Duodenal mucosa (tissue), 2 donors: ENCODE measurements around the gene SOX1.

Experiments used
- H3K27ac ChIP-seq: one replicate; pipeline ENCODE4 v1.7.0; 2013; ENCODE audit warnings: low read depth, low read length
- H3K27me3 ChIP-seq, 2 donors: one replicate each; pipeline ENCODE4 v1.7.0; 2013; ENCODE audit warnings: low read length in 2 of 2, control low read depth in 1 of 2; ENCODE audit not compliant: insufficient read depth in 2 of 2, control insufficient read depth in 1 of 2
- H3K36me3 ChIP-seq, 2 donors: one replicate each; pipeline ENCODE4 v1.7.0; 2013; ENCODE audit warnings: low read length in 2 of 2, control low read depth in 1 of 2; ENCODE audit not compliant: insufficient read depth in 2 of 2, control insufficient read depth in 1 of 2
- H3K4me1 ChIP-seq, 2 donors: one replicate each; pipeline ENCODE4 v1.7.0; 2013; ENCODE audit warnings: low read length in 2 of 2, control low read depth in 1 of 2; ENCODE audit not compliant: insufficient read depth in 2 of 2, control insufficient read depth in 1 of 2
- H3K4me3 ChIP-seq, 2 donors: one replicate each; pipeline ENCODE4 v1.7.0; 2013; ENCODE audit warnings: low read length in 2 of 2, low read depth in 1 of 2
- H3K9ac ChIP-seq, 2 donors: one replicate each; pipeline ENCODE4 v1.7.0; 2013; ENCODE audit warnings: low read length in 2 of 2, low read depth in 1 of 2
- H3K9me3 ChIP-seq, 2 donors: one replicate each; pipeline ENCODE4 v1.7.0; 2013; ENCODE audit warnings: low read length in 2 of 2, control low read depth in 1 of 2; ENCODE audit not compliant: control insufficient read depth in 1 of 2

The SOX1 gene

DNA sequence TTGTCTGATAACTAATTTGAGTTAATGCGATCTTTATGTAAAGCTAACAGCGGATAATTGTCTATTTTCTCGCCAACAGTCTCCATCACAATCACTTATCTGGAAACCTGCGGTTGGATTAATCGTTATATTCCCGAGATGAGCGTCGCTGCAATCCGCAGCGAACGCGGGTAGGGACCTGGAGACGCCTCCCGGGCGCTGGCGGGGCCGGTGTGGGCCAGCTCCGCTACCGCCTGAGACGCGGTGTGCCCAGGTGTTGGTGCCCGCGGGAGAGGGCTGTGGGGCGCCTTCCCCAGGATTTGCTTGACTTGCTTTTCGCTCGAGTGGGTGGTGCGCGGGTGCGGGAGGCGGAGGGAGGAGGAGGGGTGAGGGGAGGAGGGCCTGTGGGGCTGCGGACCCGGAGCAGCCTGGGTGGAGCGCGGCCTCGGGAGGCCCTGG is 38.3 kb downstream of the SOX1 start:
- H3K4me3 ChIP-seq = no peak overlapping the region
- no peak overlapping the region for H3K9ac ChIP-seq
- H3K27me3 ChIP-seq = peaks cover 45 to 68% of the 10 kb centered on the region in 2 donors

DNA sequence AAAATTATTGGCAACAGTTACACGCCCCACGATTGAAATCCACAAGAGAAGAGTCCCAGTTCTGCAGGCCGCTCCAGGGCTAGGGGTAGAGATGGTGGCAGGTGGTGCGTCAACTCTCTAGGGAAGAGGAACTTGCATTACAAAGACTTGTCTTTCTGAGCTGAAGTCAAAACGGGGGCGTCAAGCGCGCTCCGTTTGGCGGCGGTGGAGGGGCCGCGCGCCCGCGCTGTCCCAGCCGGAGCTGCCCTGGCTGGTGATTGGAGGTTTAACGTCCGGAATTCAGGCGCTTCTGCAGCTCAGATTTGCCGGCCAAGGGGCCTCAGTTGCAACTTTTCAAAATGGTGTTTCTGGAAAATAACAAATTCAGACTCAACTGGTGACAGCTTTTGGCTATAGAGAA is 38.9 kb downstream of the SOX1 start:
- no peak overlapping the region for H3K4me3 ChIP-seq
- peaks cover 45 to 70% of the 10 kb centered on the region in 2 donors for H3K27me3 ChIP-seq
- H3K4me1 ChIP-seq = no peaks in the 10 kb centered on the region

More for the DNA sequence above, 38.3 kb downstream of the SOX1 start:
- no peak overlapping the region for H3K27ac ChIP-seq
- H3K4me1 ChIP-seq = no peaks in the 10 kb centered on the region
- H3K9me3 ChIP-seq = no peaks in the 10 kb centered on the region
- no peaks in the 10 kb centered on the region for H3K36me3 ChIP-seq

DNA sequence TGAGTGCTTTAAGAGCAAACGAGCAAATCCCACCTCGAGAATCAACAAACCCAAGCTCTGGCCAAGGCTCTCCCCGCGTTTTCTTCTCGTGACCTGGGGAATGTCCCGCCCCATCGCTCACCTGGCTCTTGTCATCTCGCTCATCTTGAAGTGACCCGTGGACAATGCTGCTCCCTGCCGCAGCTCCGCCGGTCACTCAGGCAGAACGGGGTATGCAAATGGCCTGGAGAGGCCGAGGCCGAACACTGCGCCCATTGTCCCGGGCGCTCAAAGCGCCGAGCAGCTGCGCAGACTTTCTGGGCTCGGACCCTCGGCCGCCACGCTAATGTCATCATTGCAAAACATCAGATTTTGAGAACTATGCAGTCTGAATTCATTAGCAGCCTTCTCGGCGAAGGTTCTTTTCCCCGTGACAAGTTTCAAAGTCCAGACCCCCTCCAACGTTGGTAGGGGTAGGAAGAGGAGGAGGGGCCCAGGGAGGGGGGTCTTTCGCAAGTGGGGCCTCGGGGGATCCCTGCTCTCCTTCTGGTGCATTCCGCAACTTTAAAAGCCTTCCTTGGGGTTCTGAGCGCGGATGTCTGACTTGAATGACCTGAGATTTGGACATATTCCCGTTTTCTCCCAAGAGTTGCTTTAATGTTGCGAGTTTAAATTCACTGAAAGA is 39.7 kb downstream of the SOX1 start:
- Histone ChIP-seq H3K4me1 (no peaks in the 10 kb centered on the region), H3K9me3 (no peaks in the 10 kb centered on the region), H3K36me3 (no peaks in the 10 kb centered on the region), H3K4me3 (no peak overlapping the region), H3K27ac (no peak overlapping the region), H3K27me3 (peaks cover 52 to 73% of the 10 kb centered on the region in 2 donors), H3K9ac (no peak overlapping the region)

More for the DNA sequence above, 38.9 kb downstream of the SOX1 start:
- H3K36me3 ChIP-seq = no peaks in the 10 kb centered on the region
- no peaks in the 10 kb centered on the region for H3K9me3 ChIP-seq
- H3K27ac ChIP-seq = no peak overlapping the region
- no peak overlapping the region for H3K9ac ChIP-seq

DNA sequence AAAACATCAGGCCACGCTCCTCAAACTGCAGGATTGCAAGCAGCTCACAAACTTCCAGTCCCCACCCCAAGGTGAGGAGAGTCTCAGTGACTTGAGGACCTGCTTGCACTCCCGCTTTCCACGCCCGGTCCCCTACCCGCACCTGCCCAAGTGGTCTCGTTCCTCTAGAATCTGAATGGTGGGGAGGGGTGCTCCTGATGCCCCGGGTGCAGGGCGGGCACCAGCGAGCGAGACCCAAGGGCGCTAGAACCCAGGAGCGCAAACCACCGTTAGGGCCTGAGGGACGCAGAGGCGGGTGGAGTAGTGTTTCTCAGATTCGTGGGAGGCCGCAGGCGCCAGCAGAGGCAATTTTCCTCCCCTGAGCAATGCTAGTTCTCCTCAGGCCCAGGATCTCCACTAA is 40.3 kb downstream of the SOX1 start:
- Histone ChIP-seq H3K9me3 (no peaks in the 10 kb centered on the region), H3K27ac (no peak overlapping the region), H3K27me3 (peaks cover 53 to 68% of the 10 kb centered on the region in 2 donors), H3K4me3 (no peak overlapping the region), H3K4me1 (no peaks in the 10 kb centered on the region), H3K36me3 (no peaks in the 10 kb centered on the region), H3K9ac (no peak overlapping the region)

DNA sequence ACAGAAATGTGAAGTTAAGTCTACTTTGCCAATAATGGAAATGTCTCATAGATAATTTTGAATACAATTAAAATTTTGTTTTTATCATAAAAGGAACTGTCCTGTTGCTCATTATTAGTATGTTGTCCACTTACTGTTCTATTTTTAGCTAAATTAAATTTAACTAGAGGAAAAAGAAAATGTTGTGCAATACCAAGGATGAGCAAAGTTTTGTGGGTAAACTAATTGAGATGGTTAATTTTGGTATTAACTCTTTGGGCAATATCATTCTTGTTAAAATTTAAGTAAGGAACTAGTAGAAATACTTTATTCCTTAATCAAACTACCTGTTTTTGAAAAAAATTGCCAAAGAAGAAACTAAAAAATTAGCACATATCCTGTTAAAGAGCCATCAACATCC is 43.5 kb downstream of the SOX1 start:
- no peak overlapping the region for H3K27ac ChIP-seq
- H3K27me3 ChIP-seq = peaks cover 40 to 45% of the 10 kb centered on the region in 2 donors
- no peaks in the 10 kb centered on the region for H3K9me3 ChIP-seq
- no peaks in the 10 kb centered on the region for H3K36me3 ChIP-seq
- no peak overlapping the region for H3K4me3 ChIP-seq
- H3K4me1 ChIP-seq = peaks cover 12 to 14% of the 10 kb centered on the region in 2 donors
- no peak overlapping the region for H3K9ac ChIP-seq

DNA sequence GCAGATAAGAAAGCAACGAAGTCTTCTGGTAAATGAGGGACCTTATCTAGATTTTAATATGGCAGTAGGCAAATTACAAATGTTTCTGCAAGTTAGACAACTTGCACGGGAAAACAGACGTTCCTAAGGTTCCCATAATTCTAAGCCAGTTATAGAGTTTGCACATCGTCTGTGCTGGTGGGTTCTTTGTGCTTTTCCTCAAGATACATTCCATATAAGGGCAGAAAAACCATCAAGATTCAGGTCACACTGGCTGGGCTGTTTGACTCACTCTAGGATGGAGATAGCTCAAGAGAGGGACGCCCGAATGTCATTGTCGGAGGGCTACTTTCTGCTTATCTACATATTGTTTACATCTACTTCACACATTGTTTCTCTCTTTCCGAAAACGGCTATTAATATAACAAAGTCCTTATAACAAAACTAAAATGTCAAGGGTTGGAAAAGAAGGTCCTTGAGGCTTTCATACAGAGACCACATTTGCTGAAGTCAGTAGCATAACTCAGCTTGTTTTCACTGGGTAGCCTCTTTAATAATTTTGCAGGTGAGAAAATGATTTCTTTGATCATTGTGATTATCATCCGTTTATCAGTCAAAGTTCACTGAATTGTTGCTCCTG is 44.4 kb downstream of the SOX1 start:
- H3K9ac ChIP-seq = no peak overlapping the region
- H3K27ac ChIP-seq = no peak overlapping the region
- H3K4me3 ChIP-seq = no peak overlapping the region
- no peaks in the 10 kb centered on the region for H3K9me3 ChIP-seq
- H3K27me3 ChIP-seq = peaks cover 37 to 38% of the 10 kb centered on the region in 2 donors
- peaks cover 12 to 14% of the 10 kb centered on the region in 2 donors for H3K4me1 ChIP-seq
- H3K36me3 ChIP-seq = no peaks in the 10 kb centered on the region

DNA sequence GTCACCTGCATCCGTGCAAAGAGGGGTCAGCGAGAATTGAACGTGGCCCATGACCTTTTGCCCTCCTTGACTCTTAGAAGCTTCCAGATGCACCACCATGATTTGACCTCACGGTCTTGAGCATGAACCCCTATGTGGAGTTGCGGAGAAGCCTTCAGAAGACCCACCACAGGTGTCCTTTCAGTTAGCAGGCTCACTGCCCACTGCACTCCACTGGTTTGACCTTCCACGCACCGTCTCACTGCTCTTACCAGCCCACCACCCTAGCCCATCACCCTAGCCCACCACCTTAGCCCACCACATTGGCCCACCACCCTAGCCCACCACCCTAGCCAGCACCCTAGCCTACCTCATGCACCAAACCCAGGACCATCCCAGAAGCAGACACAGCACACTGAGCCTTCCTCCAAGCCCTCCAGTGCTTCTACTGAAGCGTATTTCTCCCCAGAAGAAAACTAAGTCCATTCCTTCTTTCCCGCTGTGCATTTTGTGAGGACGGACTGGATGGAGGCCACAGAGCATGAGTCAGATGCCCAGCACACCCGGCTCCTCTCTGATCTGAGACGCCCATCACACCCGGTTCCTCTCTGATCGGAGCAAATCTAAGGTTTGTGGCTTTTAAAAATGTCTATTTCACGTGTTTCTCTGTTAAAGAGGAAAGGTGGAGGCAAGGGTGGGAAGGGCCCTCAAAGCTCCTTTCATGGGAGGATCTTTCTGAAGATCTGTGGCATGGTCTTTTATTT is 45.8 kb downstream of the SOX1 start:
- Histone ChIP-seq H3K4me3 (no peak overlapping the region), H3K27ac (no peak overlapping the region), H3K9me3 (no peaks in the 10 kb centered on the region), H3K36me3 (no peaks in the 10 kb centered on the region), H3K9ac (no peak overlapping the region), H3K4me1 (peaks cover 12 to 14% of the 10 kb centered on the region in 2 donors), H3K27me3 (peaks cover 25 to 26% of the 10 kb centered on the region in 2 donors)

DNA sequence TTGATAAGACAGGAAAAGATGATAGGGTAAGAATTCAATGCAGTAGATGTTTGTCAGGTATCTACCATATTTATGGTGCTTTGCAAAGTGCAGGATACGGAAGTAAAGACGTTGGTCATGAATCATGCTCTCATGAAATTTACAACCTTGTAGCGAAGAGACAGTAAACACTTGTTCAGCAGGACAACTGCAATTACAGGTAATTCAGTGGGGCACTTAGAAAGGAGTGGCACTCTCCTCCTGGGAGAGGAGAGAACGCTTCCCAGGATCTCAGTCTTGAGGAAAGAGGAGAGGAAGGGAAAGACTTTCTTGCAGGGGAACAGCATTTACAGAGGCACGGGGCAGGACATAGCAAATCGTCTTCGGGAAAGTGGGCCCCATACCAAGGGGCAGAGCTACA is 46.4 kb downstream of the SOX1 start:
- no peak overlapping the region for H3K4me3 ChIP-seq
- H3K9ac ChIP-seq = no peak overlapping the region
- H3K27ac ChIP-seq = no peak overlapping the region
- H3K4me1 ChIP-seq = peaks cover 12 to 14% of the 10 kb centered on the region in 2 donors
- peaks cover 21 to 22% of the 10 kb centered on the region in 2 donors for H3K27me3 ChIP-seq
- no peaks in the 10 kb centered on the region for H3K9me3 ChIP-seq
- no peaks in the 10 kb centered on the region for H3K36me3 ChIP-seq

DNA sequence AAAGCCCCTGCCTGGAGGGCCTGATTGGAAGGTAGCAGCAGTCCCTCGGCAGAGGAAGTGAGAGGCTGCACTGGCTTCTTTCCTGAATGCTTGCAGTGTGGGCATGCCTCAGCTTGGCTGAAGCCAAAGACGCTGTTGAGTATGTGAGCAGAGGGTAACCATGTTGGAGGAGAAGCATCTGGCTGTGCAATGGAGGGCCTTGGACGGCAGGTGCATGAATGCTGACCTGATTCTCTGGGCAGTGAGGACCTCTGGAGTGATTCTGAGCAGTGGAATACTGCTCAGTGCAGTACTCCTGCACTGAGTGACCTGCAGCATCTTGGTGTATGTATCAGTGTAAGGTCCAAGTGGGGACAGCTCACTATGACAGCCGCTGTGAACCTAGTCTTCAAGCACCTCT is 46.9 kb downstream of the SOX1 start:
- no peak overlapping the region for H3K9ac ChIP-seq
- H3K27me3 ChIP-seq = peaks cover 16 to 17% of the 10 kb centered on the region in 2 donors
- H3K4me1 ChIP-seq = peaks cover 12 to 14% of the 10 kb centered on the region in 2 donors
- no peaks in the 10 kb centered on the region for H3K9me3 ChIP-seq
- H3K27ac ChIP-seq = no peak overlapping the region
- H3K36me3 ChIP-seq = no peaks in the 10 kb centered on the region
- no peak overlapping the region for H3K4me3 ChIP-seq

DNA sequence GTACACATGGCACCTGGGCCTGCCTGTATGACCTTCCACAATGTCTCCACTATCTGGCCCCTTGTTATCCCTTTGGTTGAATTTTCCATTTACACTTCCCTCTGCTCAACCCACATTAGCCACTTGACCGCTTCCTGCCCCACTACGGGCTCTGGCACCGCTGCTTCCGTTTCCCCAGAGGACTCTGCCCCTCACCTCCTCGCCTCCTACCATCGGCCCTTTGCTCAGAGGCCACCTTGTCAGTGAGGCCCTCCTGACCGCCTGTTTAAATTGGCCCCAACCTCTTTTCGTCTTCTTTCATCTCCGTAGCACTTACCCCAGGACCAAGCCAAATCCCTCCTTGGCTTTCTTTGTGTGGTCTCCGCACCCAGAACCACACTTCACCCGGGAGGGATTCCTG is 47.4 kb downstream of the SOX1 start:
- Histone ChIP-seq H3K36me3 (no peaks in the 10 kb centered on the region), H3K4me1 (peaks cover 12 to 14% of the 10 kb centered on the region in 2 donors), H3K9ac (no peak overlapping the region), H3K9me3 (no peaks in the 10 kb centered on the region), H3K27ac (no peak overlapping the region), H3K4me3 (no peak overlapping the region), H3K27me3 (peaks cover 15 to 16% of the 10 kb centered on the region in 2 donors)
